Measurements from ENCODE around the gene TLN1.

TLN1 gene

DNA sequence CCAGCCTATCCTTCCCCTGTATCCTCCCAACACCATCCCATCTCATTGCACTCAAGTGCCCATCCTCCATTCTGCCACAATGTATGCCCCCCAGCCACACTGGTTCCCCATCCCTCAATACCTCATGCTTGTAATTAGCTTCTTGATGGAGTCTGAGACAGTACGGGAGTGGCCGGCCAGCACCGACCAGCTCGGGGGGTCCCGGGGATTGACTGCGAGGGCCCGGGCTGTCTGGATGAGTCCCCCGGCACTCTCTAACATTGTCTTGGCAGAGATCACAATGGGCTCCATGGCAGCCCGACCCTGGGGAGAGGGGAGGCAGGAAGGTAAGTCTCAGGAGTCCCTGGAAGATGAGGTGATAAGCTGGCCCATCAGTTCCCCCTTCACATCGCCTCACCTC lies 25.0 kb downstream of the TLN1 start:
- no peak for DNase-seq (ENCODE audit: low read depth)

GRCh38 chr9:35705836-35706430 lies 26.1 kb downstream of the TLN1 start:
- no peak for DNase-seq (ENCODE audit: low read depth)

- DNase-seq (ENCODE audit: low read depth): no peak
These were observed 26.6 kb downstream of the TLN1 start for GRCh38 chr9:35705372-35705771.

DNA sequence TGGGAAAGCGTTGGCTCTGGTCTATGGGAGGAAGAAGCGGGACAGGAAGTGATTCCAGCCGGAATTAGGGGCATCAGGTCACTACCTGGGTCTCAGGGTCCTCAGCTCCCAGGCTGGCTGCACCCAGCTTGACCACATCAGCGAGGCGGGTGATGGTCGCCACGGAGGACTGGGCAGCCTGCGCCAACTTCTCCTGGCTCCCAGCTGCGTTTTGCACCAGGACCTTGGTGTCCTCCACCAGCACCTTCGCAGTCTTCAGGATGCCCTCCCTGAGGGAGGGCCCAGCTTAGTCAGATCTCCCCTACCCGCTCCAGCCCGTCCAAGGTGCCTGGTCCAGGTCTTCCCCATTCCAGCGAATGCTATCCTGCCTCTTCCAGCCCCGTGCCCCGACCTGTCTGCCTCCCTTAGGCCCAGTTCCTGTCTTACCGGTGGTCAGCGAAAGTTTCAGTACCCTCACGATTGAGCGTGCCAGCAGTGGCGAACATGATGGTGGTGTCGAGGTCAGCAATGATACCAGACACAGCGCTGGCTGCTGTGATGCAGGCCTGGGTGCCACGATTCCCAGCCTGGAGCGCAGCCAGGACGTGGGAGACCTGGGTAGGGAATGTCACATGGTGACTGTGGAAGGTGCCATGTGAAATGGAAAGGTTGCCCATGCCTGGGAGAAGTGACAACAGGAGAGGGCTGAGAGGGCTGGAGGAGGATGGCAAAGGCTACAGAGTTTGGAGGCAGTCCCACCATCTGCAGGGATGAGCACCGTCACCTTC lies 27.9 kb downstream of the TLN1 start:
- DNase-seq (ENCODE audit: low read depth): no peak

DNA sequence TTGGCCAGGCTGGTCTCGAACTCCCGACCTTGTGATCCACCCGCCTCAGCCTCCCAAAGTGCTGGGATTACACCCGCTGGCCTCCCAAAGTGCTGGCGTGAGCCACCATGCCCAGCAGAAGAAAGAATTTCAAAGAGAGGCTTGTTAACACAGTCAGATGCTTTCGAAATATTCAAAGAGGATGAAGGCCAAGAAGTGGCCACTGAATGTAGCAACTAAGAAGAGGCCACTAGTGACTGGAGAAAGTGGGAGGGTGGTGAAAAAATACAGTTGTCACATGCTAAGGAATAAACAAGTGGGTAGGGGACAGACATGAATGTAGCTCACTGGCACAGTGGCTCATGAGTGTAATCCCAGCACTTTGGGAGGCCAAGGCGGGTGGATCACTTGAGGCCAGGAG lies 29.3 kb downstream of the TLN1 start:
- no peak for DNase-seq (ENCODE audit: low read depth)

DNA sequence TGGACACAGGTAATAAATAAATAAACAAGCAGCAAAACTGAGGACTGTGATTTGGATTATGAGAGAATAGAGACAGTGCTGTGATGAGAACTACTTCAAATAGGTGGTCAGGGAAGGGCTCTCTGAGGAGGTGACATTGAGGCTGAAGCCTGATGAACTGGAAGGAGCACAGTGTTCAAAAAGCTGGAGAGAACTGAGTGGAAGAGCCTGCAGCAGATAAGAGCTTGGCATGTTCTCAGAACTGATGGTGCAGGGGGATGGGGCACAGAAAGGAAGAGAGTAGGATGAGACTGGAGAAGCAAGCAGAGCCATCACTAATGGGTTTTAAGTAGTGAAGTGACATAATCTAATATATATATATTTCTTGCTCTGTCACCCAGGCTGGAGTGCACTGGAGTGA lies 31.1 kb downstream of the TLN1 start:
- DNase-seq (ENCODE audit: low read depth): no peak

- DNase-seq (ENCODE audit: low read depth): no peak
These were observed 32.0 kb downstream of the TLN1 start for GRCh38 chr9:35700031-35700430.

GRCh38 chr9:35698231-35698630 lies 33.8 kb downstream of the TLN1 start:
- DNase-seq (ENCODE audit: low read depth): no peak

DNA sequence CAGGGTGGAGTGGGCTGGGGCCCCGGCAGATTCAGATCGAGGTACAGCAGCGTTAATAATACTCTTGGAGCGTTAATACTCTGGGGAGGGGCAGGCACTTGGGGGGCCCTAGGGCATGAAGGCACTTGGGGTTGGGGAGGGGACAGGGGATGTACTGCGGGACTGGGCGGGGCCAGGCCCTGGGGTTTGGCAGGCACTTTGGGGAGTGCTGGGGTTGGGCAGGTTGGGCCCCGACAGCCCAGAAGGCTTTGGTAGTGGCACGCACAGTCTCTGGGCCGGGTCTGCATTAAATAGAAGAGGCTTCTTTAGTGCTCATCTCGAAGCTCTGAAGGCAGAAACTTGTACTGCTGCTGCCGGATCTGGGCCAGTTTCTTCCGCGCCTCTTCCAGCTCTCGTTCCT lies 34.5 kb downstream of the TLN1 start:
- DNase-seq (ENCODE audit: low read depth): no peak

DNA sequence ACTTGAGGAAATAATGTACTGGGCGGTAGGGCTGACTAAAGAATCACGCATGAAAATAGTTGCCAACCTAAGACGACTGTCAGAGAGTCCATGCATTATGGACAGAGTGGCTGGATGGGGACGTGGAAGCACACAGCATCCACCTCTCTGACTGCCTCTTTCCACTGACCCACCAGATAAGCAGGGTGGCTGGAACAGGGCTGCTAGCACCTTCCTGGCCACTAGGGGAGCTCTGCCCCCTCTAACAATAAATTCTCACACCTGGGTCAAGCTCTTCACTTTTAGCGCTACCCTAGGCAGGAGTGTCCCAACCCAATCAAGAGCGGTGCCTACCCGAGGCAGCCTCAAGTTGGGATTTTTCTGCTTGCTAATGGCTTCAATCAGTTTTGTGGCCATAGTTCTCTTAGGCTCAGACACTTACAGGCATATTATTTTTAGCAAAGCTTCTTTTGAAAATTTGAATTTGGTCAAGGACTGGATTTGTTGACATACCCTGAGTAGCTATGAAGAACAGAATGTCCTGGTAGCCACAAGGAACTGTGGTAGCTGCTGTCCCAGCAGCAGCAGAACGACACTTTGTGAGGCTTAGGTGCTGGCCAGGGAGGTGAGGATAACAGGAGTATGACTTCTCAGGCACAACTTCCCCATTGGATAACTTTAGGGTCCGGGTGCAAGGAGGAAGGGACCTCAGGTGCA lies 35.3 kb downstream of the TLN1 start:
- DNase-seq (ENCODE audit: low read depth): no peak

DNA sequence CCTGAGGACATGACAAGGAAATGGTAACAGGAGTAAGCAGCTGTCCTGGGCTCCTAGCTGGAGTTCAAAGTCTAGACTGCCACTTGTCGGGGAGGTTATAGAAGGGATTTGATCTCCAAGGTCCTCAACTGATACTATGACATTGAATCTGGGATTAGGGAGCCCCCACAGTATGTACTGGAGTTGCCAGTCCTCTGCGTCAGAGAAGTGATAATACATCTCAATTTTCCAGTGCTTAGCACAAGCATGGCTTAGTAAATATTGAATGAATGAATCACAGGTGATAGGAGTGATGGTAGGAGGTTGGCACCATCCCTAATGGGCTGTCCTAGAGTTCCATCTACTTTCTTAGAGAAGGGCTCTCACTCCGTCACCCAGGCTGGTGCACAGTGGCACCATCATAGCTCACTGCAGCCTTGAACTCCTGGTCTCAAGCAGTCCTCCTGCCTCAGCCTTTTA lies 36.0 kb downstream of the TLN1 start:
- DNase-seq (ENCODE audit: low read depth): no peak

- DNase-seq (ENCODE audit: low read depth): no peak
These were observed 40.2 kb downstream of the TLN1 start for GRCh38 chr9:35691757-35692301.

DNA sequence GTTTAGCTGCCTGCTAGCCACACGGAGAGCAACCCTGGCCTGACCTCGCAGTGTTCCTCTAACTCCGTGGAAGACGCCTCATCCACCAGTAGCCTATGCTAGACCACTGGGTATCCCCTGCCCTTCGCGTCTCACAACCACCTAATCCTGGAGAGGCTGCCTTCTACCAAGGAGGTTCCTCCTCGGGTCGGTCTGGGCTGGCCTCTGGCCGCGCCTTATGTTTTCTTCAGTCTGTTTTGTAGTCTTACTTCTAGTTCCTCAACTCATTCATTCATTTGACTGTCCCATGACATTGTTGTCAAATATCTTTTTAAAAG lies 40.7 kb downstream of the TLN1 start:
- DNase-seq (ENCODE audit: low read depth): no peak

DNA sequence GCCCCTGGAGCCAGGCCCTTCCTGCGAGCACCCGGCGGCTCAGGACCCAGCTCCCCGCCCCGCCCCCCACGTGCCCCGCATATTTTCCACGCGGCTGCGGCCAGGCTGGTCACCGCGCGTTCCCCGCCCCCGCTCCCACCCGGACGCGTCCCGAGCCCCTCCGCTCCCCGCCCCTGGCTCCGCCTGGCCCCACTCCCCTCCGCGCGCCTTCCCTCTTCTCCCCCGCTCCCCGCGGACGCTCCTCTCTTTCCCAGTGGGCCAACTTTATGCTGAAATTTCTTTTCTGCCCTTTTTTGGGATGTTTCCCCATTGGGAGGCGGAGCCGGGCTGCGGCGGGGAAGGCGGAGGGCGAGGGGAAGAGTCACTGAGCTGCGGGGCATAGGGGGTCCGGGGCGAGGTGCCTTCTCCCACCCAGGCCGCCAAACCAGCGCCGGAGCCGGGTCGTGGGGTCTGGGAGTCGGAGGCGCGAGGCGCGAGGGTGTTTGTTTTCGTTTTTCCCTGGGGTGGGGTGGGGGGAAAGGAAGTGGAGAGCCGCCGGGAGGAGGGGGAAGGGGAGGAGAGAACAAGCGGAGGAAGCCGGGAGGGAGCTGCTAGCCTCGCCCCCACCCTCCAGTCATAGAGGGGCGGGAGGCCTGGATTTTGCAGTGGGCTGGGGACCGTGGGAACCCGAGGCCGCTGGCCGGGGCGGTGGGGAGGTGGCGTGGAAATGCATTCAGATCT lies 41.2 kb downstream of the TLN1 start:
- DNase-seq (ENCODE audit: low read depth): no peak

DNA sequence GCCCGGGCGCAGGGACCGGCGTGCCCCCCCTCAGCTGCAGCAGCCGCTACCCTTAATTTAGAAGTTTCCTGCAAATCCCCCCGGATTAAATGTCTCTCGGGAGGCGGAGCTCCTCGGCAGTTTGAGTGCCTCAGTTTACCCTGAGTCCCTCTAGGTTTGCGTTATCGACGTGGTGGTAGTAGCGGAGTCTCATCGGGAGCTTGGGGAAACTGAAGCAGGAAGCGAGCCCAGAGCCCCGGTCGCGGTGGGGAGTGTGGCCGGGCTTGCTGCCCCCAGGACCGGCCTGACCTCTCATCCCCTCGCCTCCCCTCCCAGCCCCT lies 41.7 kb downstream of the TLN1 start:
- no peak for DNase-seq (ENCODE audit: low read depth)

DNA sequence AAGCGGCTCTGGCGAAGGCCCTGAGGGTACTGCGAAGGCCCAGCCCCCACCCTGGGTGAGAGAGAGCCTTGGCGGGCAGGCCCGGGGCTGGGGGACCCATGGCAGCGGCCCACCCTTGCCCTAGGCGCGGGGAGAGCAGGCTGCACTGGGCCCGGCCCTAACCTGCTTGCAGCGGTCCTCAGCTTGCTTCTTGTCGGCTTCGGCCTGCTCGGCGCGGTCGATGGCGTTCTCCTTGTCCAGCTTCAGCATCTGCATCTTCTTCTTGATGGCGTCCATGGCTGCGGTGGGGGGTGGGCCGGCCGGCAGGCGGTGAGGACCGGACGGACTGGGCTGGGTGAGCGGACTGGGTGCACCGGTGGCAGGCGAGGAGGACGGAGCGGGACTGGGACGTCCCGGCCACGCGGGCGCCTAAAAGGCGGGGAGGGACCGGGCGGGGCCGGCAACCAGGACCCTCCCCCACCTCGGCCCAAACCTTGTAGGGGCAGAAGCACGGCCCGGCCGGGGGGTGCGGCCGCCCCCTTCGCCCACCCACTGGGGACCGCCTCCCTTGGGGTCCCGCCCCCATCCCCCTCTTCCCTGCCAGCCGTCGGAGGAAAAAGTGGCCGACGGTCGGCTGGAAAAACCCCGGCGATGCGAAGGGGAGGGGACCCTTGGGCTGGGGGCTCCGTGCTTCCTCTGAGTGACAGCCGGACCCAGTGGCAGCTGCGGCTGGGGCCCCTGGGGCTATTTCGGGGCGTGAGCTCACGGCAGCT lies 42.3 kb downstream of the TLN1 start, which contains the start of gene TPM2:
Gene TPM2 (minus strand): TSS at position 384 of the 752 bp plus-strand sequence. CDS start 108 bp downstream, at position 276.
- no peak for DNase-seq (ENCODE audit: low read depth)

DNA sequence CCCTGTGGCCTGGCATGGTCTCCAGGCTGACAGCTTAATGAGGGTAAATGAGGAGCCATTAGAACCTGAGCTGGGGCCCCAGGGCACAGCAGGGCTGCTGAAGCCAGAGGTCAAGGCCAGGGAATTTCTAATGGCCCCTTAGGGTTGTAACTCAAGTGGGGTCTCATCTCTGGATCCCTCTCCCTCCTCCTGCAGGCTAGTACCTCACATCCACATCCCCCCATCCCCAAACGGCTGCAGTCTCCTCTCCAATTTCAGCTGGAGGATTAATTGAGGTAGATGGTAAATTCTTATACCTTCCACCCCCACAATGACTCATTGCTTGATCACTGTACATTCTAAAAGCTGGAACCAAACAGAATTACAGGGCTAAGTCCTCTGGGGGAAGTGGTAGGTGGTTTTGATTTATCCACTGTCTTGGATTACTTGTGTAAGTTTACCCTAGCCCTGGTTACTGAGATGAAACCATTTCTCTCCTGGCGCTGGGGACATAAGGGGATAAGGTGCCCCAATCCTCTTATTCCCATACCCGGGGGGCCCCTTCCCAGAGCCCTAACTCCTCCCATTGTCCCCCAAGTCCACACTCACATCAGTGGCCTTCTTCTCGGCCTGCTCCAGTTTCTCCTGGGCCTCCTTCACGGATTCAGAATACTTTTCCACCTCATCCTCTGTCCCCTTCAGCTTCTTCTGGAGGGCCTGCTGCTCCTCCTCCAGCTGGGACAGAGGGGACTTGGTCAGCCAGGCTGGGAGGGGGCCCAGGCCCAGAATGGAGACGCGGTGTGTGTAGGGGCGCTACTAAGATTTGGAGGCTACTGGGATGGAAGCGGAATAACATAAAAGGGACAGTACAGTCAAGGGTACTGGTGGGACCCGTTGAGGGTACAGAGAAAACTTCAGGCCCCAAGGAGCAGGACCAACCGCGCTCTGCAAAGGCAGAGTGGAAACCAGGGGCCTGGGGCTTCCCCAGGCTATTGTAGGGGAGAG lies 43.1 kb downstream of the TLN1 start:
- no peak for DNase-seq (ENCODE audit: low read depth)

DNA sequence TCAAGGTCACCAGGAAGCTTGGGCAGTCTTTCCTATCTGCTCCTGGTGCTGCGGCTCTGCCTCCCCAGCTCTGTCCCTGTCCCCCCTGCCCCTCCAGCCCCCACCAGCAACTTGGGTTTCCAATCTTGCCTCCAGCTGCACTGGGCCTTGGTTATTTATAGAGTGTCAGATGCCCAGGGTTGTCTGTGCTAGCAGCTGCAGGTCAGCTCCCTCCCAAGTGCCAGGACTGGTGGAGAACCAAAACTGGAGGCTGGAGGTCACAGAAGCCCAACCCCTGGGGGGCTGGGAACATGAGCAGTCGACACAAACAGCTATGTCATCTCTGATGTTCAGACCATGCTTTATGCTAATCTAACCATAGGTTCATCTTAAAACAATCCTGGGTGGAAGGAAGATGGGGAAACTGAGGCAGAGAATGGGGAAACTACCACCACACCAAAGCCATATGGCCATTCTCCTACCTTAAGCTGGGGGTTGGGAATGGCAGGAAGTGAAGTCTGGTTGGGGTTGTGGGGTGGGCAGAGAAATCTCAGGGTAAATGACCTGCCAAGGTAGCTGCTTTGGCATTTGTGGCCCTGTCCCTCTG lies 43.9 kb downstream of the TLN1 start:
- no peak for DNase-seq (ENCODE audit: low read depth)

DNA sequence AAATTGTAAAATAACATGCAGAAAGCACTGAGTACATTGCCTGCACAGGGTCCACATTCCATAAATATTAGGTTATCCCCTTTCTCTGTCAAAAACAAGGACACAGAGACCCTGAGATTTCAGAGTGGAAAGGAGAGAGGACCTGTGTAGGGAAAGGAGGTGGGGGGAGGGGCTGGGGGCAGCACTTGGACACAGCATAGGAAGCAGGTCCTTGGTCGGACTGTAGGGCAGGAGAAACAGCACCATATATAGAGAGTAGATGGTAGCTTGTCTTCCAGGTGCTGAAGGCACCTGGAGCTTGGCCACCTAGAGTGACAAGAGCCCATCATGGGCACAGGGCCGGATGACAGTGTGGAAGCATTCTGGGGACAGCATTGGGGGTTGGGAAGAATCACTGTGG lies 44.7 kb downstream of the TLN1 start:
- DNase-seq (ENCODE audit: low read depth): no peak
